Fibroblast of lung (primary cell): Measurements from ENCODE around the gene ATXN1.

ENCODE experiments used
- CTCF ChIP-seq, 2 donors: IDR thresholded peaks in 1 of 2; conservative IDR thresholded peaks in 1 of 2; 1 replicate in 1 of 2; 2 replicates in 1 of 2; pipeline ENCODE4 v1.5.1; 2011 to 2012; ENCODE audit warnings: low read length in 2 of 2, control low read depth in 1 of 2, inconsistent platforms in 1 of 2, low read depth in 1 of 2, mild to moderate bottlenecking in 1 of 2
- EZH2 ChIP-seq: IDR thresholded peaks from 2 replicates; pipeline ENCODE4 v1.5.1; 2012; ENCODE audit warnings: low read length, control low read depth, mild to moderate bottlenecking; ENCODE audit errors: missing control alignments

- TF ChIP-seq CTCF (conservative IDR thresholded peaks at IDR 0.05 in 1 of 2, IDR thresholded peaks at IDR 0.05 in 1 of 2; ENCODE audit: low read depth in 1 of 2, low read length in 2 of 2) (no peak), EZH2 (no peak)
Observed at GRCh38 chr6:16406966-16407365, 354.3 kb downstream of the ATXN1 start.
